IPS-NIHi7 (cell line): Measurements from ENCODE around the gene NTF3.

ENCODE experiments used
- DNase-seq: peaks from one replicate; pipeline ENCODE4 v3.0.0; 2012; ENCODE audit warnings: mixed read lengths; ENCODE audit errors: extremely low spot score

The NTF3 gene

DNA sequence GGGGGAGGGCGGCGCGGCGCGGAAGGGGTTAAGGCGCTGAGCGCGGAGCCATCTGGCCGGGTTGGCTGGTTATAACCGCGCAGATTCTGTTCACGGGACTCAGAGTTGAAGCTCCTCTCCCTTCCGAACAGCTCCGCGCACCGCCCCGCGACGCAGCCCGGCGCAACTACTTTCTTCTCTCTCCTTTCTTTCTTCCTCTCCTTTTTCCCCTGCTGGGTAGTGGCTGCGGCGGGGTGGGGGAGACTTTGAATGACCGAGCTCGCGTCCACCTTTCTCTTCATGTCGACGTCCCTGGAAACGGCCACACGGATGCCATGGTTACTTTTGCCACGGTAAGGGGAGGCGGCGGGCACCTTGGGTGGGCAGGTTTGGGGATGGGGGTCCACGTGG, at the start of gene NTF3:
Gene NTF3 (plus strand): TSS at position 98 of the 390 bp plus-strand sequence. CDS start 217 bp downstream, at position 315.
- DNase-seq: peak; percentile 61

DNA sequence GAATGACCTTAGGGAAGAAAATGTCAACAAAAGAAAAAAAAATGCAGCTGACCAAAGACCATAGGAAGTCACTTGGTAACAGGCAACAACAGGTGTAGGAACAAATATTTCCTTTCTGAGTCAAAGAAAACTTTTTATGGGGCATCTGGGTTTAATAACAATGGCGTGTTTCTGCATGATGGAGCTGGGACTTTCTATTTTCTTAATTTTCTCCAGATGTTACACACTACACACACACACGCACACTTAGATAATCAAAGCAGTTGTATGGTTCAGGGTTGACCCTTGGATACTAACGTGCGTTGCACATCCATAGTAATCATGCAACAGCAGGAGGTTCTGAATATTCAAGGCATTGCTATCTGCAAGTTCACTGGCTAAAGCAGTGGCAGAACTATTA, 47.9 kb upstream of the NTF3 start:
- DNase-seq: no peak

DNA sequence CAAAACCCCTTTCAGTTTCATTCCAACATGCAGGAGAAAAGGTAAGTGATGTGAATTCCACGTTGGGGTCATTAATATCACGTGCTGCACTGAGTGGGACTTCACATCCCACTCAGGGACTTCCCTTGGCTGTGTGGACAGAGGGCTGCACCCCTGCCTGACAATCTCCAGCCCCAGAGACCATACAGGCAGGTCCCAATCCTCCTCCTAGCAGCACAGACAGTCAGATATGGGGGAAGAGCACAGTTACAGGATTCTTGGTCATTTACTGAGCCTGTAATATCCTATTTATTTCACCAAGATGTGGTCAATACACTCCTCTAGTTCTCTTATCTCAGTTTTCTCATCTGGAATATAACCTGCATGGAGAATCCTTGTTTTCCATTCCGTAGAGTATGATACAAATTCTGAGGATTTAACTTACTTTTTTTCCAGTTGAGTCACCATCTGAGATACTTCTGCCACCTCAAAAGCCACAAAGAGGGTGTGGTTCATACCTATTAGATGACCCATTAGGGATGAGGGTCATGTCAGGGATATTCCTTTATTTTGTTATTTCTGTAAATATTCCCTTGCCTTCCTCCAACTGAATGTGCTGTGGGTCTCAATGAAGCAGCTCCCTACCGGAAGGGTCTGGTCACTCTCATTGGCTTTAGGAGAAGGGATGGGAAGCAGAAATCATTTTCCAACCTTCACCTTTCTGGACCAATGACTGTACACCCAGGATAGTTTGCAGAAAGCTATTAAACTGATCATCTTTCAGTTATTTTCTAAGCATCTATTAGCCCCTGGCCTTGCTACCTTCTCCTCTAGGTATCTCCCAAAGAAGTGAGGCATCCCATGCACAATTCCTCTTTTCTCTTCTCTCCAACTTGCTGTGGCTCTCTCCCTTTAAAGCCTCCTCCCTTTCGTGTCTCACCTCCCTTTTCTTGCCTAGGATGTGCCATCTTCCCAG, 43.0 kb upstream of the NTF3 start:
- no peak for DNase-seq

DNA sequence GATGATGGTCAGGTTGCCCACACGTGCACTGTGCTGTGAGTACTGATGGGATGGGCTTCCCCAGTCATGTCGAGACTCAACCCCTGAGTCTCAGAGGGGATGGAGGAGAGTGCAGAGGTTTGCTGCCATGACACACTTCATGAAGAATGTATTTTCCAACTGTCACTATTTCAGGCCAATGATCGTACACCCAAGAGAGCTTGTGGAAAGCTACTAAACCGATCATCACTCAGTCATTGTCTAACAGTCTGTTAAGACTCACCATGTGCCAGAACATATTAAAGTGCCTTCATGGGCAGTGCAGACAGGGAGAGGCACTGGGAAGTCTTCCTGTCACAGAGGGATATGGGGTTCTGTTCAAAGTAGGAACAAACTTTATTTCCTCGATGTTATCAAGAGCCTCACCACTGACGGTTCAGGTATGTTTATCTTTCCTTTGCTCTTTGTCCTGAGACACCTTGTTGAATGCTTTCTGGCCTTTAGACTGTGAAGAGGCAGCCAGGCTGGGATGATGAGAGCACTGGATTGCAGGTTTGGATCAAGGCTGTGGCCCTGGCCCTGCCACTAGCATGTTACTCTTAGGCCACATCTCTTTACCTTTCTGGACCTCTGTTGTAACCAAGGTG, 41.6 kb upstream of the NTF3 start:
- DNase-seq: no peak

DNA sequence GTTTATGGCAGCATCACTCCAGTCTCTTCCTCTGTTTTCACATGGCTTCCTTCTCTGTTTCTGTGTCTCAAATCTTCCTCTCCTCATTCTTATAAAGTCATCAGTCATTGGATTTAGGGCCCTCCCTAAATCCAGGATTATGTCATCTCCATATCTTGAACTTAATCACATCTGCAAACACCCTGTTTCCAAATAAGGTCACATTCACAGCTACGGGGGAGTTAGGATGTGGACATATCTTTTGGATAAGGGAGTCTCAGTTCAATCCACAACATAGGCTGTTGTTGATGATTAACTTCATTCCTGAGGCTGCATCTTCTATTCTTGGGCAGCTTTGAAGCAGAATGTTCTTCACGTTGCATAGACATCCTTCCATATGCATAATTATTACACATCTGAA, 40.3 kb upstream of the NTF3 start:
- DNase-seq: no peak

DNA sequence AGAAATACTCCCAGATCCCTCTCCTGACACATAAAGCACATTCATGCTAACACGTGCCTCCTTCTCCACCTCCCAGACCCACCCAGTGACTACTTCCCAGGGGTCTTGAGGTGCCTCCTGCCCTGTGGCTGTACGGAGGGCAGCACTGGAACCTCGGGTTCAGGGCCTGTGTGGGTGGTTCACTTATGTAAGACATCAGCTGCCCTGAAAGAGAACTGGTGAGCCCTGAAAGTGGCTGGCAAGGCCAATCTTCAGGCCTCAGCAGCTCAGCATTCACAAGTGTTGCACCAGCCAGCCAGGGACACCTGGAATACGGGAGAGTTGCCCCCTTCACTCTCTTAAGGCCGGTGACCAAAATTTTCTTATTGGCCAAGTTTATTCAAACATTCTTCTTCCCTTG, 38.9 kb upstream of the NTF3 start:
- no peak for DNase-seq

DNA sequence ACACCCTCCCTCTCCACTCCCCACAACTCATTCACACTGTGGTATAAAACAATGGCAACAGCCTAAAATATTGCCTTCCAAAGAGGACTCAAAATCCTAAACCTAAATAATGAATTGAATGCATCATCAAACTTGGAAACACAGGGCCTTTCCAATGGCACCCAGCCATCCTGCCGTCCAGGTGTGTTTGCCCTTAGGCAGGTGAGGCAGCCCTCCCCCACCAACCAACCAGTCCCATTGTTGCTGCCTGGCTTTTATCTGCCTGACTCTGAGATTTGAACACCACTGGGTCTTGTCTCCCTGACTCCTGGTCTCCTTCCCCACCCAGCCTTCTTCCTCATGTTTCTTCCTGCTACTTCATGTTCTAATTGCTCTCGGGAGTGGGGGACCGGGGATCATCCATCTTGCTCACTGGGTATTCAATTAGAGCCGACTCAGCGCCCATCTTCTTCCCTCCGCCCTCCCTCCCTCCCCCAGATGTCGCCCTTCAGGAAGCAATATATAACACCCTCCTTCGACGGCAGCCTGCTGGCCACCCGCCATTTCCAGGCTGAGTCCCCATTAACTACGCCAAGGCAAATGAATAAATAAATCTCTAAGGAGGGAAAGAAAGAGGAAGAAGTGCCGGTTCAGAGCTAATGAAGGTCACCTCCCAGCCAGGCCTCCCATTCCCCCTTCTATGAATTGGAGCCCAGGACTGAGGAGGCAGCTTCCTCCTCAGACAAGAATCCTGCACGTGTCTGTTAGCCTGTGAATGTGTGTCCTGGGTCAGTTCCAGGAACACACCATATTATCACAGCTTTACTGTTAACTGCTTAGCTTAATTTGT, 36.3 kb upstream of the NTF3 start:
- DNase-seq: no peak

DNA sequence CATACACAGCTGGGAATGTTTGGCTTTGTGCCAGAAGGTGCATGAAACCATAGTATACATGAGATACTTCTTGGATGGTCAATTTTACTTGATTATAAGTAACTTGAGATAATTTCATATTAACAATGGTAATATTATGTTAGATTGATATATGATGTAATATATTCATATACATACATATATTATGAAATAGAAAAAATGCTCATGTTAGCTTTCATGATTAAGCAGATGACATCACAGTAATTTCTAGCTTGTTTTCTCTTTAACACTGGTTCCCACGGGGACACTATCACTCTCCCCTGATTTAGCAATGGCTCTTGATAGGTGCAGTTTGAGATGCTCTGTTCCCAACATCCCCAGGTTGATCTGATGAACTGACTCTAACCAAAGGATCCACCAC, 35.4 kb upstream of the NTF3 start:
- DNase-seq: no peak

DNA sequence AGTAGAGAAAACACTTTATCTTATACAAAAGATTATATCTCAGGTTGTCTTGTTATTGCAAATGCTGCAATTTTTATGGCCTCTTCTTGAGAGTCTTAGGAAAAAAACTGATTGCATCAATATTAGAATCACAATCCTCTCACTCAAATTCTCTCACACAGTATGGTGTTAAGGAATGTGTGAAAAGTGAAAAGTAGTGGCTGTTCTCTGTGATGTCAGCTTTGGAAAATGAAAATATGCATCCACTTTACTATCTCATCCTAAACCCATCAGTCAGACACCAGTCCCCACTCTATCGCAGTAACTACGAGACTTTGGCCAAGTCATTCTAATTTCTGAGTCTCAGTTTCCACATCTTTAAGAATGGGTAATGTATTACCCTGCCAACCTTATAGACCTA, 32.6 kb upstream of the NTF3 start:
- DNase-seq: no peak

DNA sequence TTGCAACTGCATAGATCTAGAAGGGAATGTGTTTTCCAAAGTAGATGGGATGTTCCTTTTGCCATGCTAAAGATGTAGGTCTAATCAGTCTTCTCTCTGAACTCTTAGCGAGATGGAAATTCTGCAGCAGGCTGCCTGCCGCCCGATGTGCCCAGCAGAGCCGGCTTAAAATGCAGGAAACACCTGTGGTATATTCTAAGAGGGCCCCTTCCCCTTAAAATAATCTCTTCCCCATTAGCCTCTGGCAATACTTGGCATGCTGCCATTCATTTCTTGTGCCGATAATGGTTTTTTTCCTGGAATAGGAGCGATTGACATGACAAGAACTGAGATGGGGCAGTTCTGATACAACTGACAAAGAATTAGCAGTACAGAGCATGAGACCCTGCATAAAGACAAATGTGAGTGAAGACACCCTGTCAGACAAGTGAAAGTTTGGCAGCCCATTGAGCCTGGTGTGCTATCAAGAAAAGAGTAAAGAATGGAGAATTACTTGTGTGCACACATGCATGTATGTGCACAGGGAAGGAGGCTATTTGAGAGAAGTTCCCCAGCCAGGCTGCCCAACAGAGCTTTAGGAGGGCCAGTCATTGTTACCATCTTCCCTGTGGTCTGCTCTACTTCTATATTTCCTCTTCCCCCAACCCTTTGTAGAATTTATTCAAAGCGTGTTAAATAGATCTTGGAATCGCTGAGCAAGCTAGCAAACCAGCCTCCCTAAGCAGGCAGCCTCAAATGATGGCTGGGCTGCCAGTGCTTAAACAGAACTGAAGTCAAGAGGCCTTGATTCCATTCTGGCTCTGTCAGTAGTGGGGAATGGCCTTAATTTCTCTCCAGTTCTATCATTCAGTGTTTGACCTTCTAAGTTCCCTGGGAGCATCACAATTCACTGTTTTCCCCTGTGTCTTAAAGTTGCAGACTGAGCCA, 29.6 kb upstream of the NTF3 start:
- no peak for DNase-seq

DNA sequence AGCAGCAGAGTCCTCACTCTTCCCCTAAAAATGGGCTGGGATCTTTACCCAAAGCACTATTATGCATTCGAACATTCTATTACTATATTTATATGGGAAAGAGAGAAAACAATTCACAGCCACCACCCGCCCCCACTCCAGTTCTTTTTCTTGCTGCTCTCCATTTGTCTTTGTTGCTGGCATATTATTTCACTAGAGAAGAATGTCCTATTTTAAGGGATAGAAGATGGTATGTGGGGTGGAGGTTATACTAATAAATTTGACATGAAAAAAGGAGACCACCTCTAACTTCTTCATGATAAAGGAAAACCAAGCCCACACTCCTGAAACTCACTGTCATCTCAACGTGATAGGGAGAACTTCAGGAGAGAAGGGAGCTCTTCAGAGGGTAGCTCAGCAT, 28.5 kb upstream of the NTF3 start:
- DNase-seq: no peak

DNA sequence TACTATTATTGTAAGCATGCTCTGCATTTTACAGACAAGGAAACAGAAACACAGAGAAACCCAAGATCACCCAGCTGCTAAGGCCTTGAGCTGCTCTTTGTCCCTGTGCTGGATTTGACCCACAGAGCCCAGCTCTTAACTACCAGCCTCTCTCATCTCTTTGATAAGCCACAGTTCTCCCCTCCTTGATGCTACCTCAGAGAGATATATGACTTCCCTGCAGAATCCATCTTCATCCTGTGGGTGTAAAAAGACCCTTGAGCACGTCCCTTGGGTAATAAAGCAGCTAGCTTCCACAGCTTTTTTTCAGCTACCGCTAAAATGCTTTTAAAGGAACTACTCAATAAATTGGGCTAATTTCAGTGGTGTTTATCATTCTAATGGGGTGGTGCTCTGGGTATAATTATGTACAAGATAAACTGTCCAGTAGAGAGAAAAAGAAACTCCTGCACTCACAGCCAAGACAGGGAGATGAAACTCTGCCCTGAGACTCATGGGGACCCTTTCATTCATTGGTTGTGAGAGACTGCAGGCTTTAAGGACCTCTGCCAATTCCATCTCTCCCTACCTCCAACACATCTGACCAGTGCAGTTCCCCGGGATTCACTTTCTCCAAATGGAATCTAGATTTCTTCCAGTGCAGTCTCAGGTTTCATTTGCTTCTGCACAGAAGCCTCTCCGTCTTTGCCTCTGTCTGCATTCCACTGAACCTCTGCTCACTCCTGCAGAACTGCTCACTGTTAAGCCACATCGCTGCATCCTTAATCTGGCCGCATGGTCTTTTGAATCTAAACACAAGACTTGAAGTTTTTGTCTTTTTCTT, 24.7 kb upstream of the NTF3 start:
- DNase-seq: no peak

DNA sequence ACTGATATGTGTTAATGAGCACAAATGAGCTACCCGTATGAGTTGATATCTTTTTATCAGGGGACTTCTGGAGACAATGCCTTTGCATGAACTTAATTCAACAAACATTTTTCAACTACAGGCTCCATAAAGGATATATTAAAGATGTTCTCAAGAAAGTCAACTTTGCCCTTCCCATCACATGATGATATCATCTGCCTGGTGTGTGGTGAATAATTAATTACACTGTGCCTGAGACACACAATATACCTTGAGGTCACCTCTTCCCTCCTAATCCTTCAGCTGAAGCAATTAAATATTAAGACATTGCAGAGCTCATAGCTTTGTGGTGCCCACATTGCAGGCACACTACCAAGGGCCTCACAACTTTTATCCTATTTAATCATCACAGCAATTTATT, 22.3 kb upstream of the NTF3 start:
- DNase-seq: no peak

DNA sequence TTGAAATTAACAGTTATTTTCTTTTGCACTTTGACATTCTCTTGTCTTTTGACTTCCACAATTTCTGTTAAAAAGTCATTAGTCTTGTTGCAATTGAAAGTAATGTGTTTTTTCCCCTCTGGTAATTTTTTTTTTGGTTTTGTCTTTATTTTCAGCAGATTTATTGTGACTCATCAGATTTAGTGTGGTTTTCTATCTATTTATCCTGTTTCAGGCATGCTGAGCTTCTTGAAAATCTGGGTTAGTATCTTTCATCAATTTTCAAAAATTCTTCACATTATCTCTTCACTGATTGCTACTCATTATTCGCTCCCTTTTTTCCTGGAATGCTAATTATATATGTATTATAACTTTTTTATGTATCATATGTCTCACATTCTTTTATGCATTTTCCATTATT, 15.3 kb upstream of the NTF3 start:
- no peak for DNase-seq

DNA sequence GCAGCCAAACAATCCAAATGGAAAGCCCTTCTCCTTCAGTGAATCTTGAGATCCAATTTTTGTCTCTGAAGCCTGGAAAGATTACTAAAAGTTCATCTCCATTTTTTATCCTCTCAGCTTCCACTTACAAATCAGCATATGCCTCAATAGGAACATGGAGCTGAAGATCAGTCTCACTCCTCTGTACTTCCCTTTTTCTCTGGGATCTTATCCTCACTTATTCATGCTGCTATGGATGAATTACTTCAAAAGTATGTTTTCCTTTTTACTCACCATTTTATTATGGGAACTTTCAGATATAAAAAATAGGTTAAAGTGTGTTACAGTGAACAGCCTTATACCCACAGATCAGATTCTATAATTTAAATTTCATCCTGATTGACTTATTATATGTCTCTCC, 14.4 kb upstream of the NTF3 start:
- no peak for DNase-seq

DNA sequence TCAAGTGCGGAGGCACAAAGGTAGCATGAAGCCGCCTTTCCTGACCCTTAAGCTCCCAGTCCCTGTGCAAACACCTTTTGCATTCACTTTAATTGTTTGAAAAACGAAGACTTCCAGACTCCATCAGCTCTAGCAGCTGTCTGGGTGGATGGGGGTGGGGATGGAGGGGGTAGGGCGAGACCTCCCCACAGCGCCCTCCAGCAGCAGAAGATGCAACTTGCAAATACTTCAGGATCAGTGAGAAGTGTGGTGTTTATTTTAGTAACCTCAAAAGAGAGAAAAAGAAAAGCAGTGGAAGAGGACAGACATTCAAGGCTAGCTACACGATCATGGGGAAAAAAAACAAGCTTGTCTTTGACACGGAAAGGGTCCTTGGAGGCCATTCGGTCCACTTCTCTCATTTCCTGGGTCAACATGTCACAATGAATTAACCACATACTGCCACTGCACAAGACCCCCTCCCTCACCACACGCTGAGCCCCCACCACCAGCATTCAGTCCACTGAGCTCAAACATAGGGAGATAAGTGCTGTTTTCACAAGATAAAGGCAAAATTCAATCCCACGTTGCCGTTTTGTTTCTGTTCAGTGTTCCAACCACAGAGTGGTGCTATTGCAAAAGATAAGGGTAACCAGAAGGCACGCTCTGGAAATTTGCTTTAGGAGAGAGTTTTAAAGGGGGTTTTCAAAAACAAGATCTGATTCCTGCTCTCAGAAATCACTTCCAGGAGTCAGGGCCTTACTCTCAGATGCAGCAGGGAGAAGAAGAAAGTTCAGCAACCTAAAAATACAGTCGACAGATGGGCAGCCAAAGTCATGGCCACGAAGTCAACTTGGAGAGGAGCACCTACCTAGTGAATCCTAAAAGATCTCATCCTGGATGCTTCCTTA, 3.3 kb upstream of the NTF3 start:
- peak; percentile 74 for DNase-seq

DNA sequence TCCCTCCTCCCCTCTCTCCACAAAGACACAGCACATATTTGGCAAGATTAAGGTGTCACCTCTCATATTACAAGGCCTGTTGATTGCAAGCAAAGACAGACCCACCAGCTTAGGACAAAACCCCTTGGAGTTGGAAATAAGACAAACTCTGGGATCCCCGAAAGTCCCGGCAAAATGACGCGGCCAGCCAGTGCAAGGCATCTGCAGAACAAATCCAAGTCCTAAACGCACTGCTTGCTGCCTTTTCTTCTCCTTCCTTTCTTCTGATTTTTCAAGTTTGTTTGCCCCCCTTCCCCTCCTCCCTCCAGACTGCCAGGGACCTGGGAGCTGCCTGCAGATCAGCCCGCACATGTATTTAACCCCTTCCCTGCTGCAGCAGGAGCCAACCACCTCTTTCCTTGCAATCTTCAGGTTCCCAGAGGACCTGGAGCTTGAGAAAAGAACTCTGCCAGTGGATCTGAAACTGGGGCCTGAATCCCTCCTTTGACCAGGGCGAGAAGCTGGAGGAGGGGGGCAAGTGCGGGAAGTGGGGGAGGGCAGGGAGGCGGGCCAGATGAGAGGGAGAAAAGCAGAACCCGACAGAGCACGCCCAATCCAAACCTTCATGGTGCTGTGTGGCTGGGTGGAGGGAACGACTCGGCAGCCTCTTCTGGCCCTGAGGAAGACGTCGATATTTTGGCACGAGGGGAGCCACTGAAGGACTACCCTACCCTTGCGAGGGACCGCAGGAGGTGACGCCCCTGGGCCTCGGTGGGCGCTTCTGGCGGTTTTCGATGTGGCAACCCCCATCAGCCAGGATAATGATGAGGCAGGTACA, 2.0 kb upstream of the NTF3 start:
- peak; percentile 67 for DNase-seq
